ENCODE measurements around the gene PRKD2.

The PRKD2 gene

GRCh38 chr19:46725036-46725820, 8.3 kb upstream of the PRKD2 start:
- Histone ChIP-seq H3K36me3 (ENCODE audit: control insufficient read depth in 2 of 2, insufficient read depth in 1 of 2, low read length in 2 of 2) (peaks cover 29 to 99% of the 10 kb centered on the region in 2 experiments; a peak in 2 of 3 replicates), H3K4me1 (ENCODE audit: control insufficient read depth, insufficient read depth, low read length) (no peaks in the 10 kb centered on the region; the same call in 1 of the 2 replicates), H3K27ac (ENCODE audit: extremely low read depth, low read depth, low read length) (no peak overlapping the region), H3K9me3 (ENCODE audit: control insufficient read depth, insufficient read depth, low read depth, low read length) (no peaks in the 10 kb centered on the region), H3K4me3 (ENCODE audit: low read depth, low read length) (no peak overlapping the region)
- TF ChIP-seq GLIS1 (tag by site-specific recombination; IDR thresholded peaks at IDR 0.05) (peak; percentile 93), MEIS1 (CRISPR knock-in tag; IDR thresholded peaks at IDR 0.05; ENCODE audit: borderline replicate concordance) (no peak), ZIC2 (tag by site-specific recombination; IDR thresholded peaks at IDR 0.05) (peak; percentile 76), ZNF175 (tag by site-specific recombination; IDR thresholded peaks at IDR 0.05) (no peak), ZNF335 (tag by site-specific recombination; conservative IDR thresholded peaks at IDR 0.05) (no peak)
- ChIA-PET POLR2A (interaction anchor here (0.6 kb wide), 1 partner anchor 20 kb away, joined by 4 read pairs; no protein-coding TSS in a partner anchor), CTCF (interaction anchor here (0.7 to 1.5 kb wide), 2 partner anchors 20 to 181 kb away, joined by 3 to 6 read pairs; no protein-coding TSS in a partner anchor)

- H3K9me3 ChIP-seq (ENCODE audit: control insufficient read depth, insufficient read depth, low read depth, low read length) = no peaks in the 10 kb centered on the region
- no peak for TF ChIP-seq TRIM28 (IDR thresholded peaks at IDR 0.05; ENCODE audit: borderline replicate concordance, low read length)
- TF ChIP-seq ZNF600 (tag by site-specific recombination; IDR thresholded peaks at IDR 0.05) = peak; percentile 74
- POLR2A ChIA-PET = interaction anchor here (0.6 kb wide), 1 partner anchor 19 kb away, joined by 4 read pairs; no protein-coding TSS in a partner anchor
- CTCF ChIA-PET = interaction anchor here (0.6 to 1.5 kb wide), 5 partner anchors 19 to 180 kb away, joined by 3 to 8 read pairs (median 3); no protein-coding TSS in a partner anchor
- H3K4me1 ChIP-seq (ENCODE audit: control insufficient read depth, insufficient read depth, low read length) = no peaks in the 10 kb centered on the region; the same call in 1 of the 2 replicates
- peaks cover 29 to 99% of the 10 kb centered on the region in 2 experiments; a peak in 2 of 3 replicates for H3K36me3 ChIP-seq (ENCODE audit: control insufficient read depth in 2 of 2, insufficient read depth in 1 of 2, low read length in 2 of 2)
- H3K27ac ChIP-seq (ENCODE audit: extremely low read depth, low read depth, low read length) = peak overlapping the region; percentile 37; the same call in 1 of the 2 replicates
- no peak overlapping the region for H3K4me3 ChIP-seq (ENCODE audit: low read depth, low read length)
These were observed 7.6 kb upstream of the PRKD2 start for GRCh38 chr19:46724468-46724867.

- no peak overlapping the region for H3K27ac ChIP-seq (ENCODE audit: extremely low read depth, low read depth, low read length)
- TF ChIP-seq ZBTB20 (tag by site-specific recombination; IDR thresholded peaks at IDR 0.05) (no peak), ZNF792 (tag by site-specific recombination; IDR thresholded peaks at IDR 0.05) (no peak), RBAK (tag by site-specific recombination; IDR thresholded peaks at IDR 0.05) (no peak), ZNF600 (tag by site-specific recombination; IDR thresholded peaks at IDR 0.05) (no peak), ZSCAN30 (tag by site-specific recombination; IDR thresholded peaks at IDR 0.05) (no peak), ZNF138 (tag by site-specific recombination; IDR thresholded peaks at IDR 0.05; ENCODE audit: borderline replicate concordance) (no peak), ZNF292 (tag by site-specific recombination; IDR thresholded peaks at IDR 0.05; ENCODE audit: borderline replicate concordance, low read depth) (no peak)
These were observed 6.6 kb upstream of the PRKD2 start for GRCh38 chr19:46723471-46723870.

GRCh38 chr19:46723023-46723461, 6.1 kb upstream of the PRKD2 start:
- POLR2A ChIA-PET = no interaction called here
- Histone ChIP-seq H3K4me3 (ENCODE audit: low read depth, low read length) (no peak overlapping the region), H3K9me3 (ENCODE audit: control insufficient read depth, insufficient read depth, low read depth, low read length) (no peaks in the 10 kb centered on the region), H3K36me3 (ENCODE audit: control insufficient read depth in 2 of 2, insufficient read depth in 1 of 2, low read length in 2 of 2) (peaks cover 29 to 90% of the 10 kb centered on the region in 2 experiments; a peak in 2 of 3 replicates), H3K27ac (ENCODE audit: extremely low read depth, low read depth, low read length) (no peak overlapping the region), H3K4me1 (ENCODE audit: control insufficient read depth, insufficient read depth, low read length) (no peaks in the 10 kb centered on the region)
- CTCF ChIA-PET = interaction anchor here (0.7 kb wide), 1 partner anchor 9 kb away, joined by 3 read pairs; no protein-coding TSS in a partner anchor
- TF ChIP-seq ZNF202 (tag by site-specific recombination; IDR thresholded peaks at IDR 0.05; ENCODE audit: borderline replicate concordance) (no peak), BCL11B (tag by site-specific recombination; IDR thresholded peaks at IDR 0.05; ENCODE audit: low read depth) (no peak), HOXA7 (CRISPR knock-in tag; IDR thresholded peaks at IDR 0.05; ENCODE audit: borderline replicate concordance) (no peak), ZNF707 (tag by site-specific recombination; IDR thresholded peaks at IDR 0.05) (no peak), ZNF341 (tag by site-specific recombination; IDR thresholded peaks at IDR 0.05; ENCODE audit: low read depth) (no peak), ZNF600 (tag by site-specific recombination; IDR thresholded peaks at IDR 0.05) (no peak), ZNF473 (tag by site-specific recombination; IDR thresholded peaks at IDR 0.05) (no peak), ZNF518A (tag by site-specific recombination; conservative IDR thresholded peaks at IDR 0.05; ENCODE audit: low read depth) (no peak), ZNF560 (tag by site-specific recombination; IDR thresholded peaks at IDR 0.05; ENCODE audit: borderline replicate concordance) (no peak)

More at GRCh38 chr19:46723471-46723870, 6.6 kb upstream of the PRKD2 start:
- CTCF ChIA-PET = interaction anchor here (0.7 to 0.8 kb wide), 2 partner anchors 8 to 18 kb away, joined by 3 to 8 read pairs; no protein-coding TSS in a partner anchor
- Histone ChIP-seq H3K4me3 (ENCODE audit: low read depth, low read length) (no peak overlapping the region), H3K9me3 (ENCODE audit: control insufficient read depth, insufficient read depth, low read depth, low read length) (no peaks in the 10 kb centered on the region), H3K4me1 (ENCODE audit: control insufficient read depth, insufficient read depth, low read length) (no peaks in the 10 kb centered on the region), H3K36me3 (ENCODE audit: control insufficient read depth in 2 of 2, insufficient read depth in 1 of 2, low read length in 2 of 2) (peaks cover 29 to 94% of the 10 kb centered on the region in 2 experiments; a peak in 2 of 3 replicates)
- POLR2A ChIA-PET = interaction anchor here (0.6 kb wide), 1 partner anchor 31 kb away, joined by 3 read pairs; no protein-coding TSS in a partner anchor
